HG03139 (cell line): Measurements from ENCODE around the gene CPEB2.
"Not testable (repeated sequence)": the region's sequence is repeated elsewhere in the genome, so short reads cannot be mapped to it uniquely, and the experiment has no call there.

ENCODE experiments used
- ATAC-seq: cut with Tn5 transposase; IDR thresholded peaks from one replicate; pipeline ENCODE4 v1.9.1; 2021; ENCODE audit not compliant: unreplicated experiment

CPEB2 gene

DNA sequence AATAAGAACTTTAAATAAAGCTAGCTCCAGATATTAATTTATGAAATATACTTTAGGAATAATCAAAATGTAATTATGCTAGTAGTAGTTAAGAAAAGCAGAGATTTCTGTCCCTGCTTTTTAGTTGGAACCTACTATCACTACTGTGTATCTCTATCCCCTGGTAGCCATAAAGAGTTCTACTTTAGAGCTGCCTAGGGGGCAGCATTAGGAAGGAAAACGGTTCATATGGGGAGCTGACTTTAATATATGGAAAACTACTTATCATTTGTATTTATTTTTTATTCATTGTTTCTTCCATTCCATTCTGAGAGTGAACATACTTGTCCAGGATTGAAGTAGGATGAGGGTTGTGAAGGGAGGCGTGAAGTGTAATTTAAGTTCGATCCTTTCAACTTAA lies 40.9 kb downstream of the CPEB2 start:
- ATAC-seq = no peak

DNA sequence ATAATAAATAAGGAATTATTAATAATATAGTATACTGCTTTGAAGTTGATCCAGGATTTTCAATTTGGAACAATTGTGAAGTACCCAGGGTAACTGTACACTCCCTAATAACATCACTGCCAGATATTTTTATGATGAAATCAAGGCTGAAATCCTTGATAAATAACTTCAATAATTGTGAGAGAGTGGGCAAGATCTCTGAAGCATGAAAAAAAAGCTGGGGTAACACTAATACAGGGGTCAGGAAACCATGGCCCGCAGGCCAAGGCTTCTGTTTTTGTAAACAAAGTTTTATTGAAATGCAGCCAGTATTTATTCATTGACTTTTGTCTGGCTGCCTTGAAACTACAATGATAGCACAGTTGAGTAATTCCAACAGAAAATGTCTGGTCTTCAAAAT lies 41.6 kb downstream of the CPEB2 start:
- ATAC-seq = no peak

DNA sequence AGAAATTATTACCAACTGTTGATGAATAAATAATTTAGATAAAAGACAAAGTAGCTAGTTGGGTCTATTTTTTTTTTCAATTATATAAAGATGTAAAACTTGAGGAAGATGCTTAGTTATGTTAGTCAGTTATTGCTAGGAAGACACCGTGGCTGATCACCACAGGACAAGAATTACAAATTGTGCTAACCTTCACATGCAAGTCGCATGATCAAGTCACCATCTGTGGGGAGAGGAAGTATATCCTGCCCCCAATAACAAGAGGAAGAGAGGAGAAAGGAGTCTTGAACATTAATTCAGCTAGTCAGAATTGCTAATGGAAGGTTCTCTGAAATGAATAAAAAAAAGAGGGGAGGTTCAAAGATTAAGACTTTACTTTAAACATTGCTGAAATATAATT lies 52.3 kb downstream of the CPEB2 start:
- ATAC-seq = no peak

DNA sequence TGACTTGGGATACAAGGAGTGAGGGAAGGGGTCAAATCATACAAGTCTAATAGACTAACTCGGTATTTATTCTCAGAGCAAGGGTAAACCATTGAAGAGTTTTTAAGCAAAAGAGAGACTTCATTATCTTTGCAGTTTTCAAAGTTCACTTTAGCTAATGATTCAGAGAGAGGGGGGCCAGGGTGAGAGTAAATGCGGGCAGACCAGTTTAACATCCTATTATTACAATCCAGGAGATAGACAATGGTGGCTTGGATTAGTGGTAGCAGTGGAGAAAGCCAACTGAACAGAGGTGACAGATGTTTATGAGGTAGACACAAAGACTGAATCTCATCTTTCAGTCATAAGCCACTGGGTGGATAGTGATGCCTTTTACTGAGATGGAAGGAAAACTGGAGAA lies 57.9 kb downstream of the CPEB2 start:
- ATAC-seq = no peak

DNA sequence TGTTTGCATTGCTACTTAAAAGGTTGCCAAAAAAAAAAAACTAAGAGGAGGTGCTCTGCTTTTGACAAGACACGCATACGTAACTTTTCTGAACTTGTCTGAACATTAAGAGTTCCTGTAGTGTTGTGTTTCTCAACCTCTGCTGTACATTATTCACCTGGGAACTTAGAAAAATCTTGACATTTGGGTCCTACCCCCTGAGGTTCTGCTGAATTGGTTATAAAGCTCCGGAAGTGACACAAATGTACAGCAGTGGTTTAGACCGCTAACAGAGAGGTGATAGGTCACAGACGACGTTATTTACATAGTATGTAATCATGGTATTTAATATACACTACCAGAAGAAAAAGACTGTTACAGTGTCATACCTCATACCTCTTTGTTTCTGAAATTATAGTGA lies 61.1 kb downstream of the CPEB2 start:
- no peak for ATAC-seq

DNA sequence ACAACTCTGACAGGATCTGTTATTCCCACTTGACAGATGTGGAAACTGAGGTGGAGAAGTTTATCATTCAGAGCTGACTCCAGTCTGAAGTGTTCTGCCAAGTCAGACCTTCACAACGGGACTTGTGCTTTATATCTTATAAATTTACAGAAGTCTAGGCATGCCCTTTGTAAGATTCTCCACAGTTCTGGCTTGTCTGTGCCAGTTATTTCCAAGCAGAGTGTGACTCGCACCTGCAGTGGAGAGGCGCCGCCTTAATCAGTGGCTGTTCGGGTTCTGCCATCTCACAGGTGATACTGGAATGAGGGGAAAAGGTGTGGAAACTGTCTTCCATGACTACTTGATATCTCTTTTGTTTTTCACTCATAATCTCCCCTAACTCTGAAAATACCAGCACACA lies 63.2 kb downstream of the CPEB2 start:
- no peak for ATAC-seq

DNA sequence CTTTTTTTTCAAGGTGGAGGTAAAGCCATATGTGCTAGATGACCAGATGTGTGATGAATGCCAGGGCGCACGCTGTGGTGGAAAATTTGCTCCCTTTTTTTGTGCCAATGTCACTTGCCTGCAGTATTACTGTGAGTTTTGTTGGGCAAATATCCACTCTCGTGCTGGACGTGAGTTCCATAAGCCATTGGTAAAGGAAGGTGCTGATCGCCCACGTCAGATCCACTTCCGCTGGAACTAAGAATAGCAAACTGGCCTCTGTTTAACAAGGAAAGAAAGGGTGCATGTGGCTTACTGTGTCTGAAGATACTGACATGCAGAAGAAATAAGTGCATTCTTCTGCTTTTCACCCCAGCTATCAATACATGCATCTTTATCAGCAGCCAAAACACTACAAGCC lies 63.9 kb downstream of the CPEB2 start:
- ATAC-seq = no peak

DNA sequence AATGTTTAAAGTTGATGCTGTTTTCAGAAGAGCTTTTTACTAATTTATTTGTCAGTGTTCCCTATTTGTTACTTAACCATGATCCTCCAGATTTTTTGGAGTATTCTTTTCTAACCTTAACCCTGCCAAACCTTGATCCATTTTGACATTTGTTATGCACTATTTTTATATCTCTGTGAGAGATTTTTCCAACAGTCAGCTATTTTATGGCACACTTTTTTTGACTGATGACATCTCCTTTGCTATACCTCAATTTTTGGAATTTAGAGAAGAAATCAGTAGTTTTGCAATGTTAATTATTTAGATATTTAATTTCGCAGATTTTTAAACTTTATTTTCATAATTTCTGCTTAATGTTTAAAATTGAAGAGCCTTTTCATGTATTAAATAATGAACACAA lies 66.0 kb downstream of the CPEB2 start:
- no peak for ATAC-seq

DNA sequence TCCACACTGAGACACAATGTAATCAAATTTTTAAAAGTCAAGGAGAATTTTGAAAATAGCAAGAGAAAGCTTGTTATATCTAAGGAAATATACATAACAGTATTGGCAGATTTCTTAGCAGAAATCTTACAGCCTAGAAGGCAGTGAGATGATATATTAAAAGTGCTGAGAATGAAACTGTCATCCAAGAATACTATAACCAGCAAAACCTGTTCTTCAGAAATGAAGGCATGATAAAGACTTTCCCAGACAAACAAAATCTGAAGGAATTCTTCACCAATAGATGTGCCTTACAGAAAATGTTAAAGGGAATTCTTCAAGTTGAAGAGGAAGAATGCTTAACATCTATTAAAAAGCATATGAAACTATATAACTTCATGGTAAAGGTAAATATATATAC lies 73.6 kb downstream of the CPEB2 start:
- no peak for ATAC-seq

DNA sequence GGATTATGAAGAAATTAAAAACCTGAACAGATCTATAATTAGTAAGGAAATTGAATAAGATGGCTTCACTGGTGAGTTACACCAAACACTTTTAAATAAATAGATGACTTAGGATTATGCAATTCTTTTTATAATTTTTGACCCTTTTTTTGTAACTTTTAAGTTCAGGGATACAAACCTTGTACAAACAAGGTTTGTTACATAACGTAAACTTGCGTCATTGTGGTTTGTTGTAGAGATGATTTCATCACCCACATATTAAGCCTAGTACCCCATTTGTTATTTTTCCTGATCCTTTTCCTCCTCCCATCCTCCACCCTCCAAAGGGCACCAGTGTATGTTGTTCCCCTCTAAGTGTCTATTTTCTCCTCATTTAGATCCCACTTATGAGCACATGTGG lies 75.7 kb downstream of the CPEB2 start:
- no peak for ATAC-seq

DNA sequence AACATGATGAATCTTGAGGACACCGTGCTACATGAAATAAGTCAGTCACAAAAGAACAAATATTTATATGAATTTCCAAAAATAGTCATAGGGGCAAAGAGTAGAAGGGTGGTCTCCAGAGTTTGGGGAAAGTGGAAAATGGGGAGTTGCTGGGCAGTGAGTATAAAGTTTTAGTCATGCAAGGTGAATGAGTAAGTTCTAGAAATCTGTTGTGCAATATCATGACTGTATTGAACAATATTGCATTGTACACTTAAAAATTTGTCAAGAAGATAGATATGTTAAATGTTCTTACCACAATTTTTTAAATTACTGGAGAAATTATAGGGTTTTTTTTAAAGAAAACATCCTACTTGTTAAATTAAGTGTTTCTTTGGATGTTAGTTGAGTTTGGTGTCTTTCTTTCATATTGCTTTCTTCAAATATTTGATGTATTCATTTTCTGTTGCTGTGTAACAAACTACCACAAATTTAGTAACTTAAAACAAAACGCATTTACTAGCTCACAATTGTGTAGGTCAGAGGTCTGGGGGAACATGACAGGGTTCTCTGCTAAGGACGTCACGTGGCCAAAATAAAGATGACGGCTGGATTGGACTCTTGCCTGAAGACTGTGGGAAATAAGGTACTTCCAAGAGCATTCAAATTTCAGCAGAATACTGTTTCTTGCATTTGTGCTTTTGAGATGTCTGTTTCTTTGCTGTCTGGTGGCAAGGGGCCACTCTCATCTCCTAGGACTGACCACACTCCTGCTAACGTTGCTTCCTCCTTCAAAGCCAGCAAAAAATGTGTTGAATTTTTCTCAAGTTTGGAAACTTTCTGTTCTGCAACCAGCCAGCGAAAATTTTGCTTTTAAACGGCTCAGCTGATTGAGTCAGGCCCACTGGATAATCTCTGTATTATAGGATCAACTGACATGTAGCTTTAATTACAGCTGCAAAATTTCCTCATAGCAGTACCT lies 76.7 kb downstream of the CPEB2 start:
- ATAC-seq = no peak

DNA sequence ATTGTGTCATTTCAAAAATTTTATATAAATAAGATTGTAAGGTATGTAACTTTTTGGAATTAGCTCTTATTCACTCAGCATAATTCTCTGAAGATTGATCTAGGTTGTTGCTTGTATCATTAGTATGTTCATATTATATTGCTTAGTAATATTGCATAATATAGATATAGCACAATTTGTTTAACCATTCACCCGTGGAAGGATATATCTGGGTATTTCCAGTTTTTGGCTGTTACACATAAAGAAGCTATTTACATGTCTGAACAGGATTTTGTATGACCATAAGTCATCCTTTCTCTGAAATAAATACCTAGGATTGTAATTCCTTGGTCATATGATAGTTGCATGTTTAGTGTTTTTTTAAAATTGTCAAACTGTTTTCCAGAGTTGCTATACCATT lies 82.5 kb downstream of the CPEB2 start:
- no peak for ATAC-seq

DNA sequence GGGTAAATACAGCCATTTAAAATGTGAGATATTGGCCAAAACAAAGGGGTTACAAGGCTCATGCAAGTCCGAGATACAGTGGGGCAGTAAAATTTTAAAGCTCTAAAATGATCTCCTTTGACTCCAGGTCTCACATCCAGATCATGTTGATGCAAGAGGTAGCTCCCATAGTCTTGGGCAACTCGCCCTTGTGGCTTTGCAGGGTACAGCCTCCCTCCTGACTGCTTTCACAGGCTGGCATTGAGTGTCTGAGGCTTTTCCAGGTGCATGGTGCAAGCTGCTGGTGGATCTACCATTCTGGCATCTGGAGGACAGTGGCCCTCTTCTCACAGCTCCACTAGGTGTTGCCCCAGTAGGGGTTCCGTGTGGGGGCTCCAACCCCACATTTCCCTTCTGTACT lies 83.5 kb downstream of the CPEB2 start:
- not testable (repeated sequence) for ATAC-seq

DNA sequence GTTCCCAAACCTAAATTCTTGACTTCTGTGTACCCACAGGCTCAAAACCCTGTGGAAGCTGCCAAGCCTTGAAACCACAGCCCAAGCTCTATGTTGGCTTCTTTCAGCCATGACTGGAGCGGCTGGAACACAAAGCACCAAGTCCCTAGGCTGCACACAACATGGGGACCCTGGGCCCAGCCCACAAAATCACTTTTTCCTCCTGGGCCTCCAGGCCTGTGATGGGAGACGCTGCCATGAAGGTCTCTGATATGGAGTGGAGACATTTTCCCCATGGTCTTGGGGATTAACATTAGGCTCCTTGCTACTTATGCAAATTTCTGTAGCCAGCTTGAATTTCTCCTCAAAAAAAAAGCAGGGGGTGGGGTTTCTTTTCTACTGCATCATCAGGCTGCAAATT lies 84.0 kb downstream of the CPEB2 start:
- not testable (repeated sequence) for ATAC-seq

DNA sequence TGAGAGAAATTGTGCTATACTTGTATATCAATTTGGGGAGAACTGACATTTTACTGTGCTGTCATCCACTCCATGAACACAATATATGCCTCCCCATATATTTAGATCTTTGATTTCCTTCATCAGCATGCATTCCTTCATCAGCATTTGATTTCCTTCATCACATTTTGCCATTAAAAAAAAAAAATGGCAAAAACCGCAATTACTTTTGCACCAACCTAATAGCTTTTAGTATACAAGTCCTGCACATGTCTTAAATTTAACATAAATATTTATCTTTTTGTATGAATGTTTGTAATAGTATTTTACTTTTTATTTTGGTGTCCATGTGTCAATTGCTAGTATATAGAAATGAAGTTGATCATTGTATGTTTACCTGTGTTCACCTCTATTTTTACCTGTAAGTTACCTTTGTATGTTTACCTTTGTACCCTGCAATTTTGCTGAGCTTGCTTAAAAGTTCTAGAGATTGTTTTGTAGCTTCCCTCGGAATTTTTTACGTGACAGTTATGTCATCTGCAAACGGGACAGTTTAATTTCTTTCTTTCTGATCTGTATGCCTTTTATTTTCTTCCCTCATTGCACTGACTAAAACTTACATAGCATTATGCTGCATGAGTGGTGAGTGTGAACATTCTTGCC lies 86.2 kb downstream of the CPEB2 start:
- no peak for ATAC-seq

DNA sequence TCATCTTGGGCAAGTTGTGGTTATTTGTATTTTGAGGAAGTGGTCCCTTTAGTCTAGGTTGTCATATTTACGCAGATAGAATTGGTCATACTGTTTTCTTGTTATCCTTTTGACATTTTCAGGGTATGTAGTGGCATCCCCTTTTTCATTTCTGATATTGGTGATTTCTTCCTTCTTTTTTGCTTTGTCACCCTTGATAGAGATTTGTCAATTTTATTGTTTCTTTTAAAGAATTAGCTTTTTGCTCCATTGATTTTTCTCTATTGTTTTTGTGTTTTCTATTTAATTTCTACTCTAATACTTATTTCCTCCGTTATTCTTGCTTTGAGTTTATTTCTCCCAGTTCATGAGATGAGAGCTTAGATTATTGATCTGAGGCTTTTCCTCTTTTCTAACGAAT lies 87.7 kb downstream of the CPEB2 start:
- ATAC-seq = no peak

DNA sequence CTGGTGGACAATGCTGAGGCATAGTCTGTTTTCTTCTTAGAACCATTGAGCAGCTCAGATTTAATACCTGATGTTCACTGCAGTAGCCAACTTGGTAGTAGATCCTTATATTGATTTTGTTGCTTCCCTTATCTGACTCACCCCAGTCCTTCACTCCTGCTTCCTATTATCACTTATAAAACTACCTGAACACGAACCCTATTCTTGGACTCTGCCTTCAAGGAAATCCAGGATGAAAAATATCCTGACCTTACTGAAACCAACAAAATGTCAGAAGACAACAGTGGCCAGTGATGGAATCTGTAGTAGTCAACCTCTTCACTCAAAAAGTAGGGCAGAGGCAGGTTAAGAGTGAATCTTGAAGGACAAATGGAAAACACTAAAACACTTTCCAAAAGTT lies 98.1 kb downstream of the CPEB2 start:
- no peak for ATAC-seq

DNA sequence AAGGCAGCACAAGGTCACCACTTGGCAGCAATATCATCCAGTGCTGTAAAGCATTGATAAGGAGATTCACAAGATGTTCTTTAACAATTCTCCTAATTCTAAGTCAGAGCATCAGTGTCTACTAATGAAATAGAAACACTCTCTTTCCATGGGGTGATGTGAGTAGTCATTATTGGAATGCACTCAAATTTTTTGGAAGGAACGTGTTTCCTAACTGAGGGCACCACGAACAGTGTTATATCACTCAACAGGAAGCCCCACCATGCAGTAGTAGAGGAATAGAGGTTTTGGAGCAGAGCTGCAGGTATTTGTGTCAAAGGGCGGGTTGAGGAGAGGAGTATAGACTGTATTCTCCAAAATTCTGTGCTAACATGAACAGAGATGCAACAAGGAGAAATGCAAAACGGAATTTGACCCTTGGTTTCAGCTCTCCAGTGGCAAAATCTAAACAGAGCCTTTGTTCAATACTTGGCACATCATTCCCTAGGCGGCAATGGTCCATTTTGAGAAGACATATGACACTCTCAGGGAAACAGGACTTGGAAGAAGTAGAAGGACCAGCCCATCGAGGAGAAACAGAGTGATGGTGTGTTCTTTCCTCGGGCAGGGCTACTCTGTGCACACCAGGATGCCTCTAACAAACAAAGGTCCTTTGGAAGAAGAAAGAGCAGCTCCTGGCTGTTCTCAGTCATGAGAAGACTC lies 98.9 kb downstream of the CPEB2 start:
- no peak for ATAC-seq

DNA sequence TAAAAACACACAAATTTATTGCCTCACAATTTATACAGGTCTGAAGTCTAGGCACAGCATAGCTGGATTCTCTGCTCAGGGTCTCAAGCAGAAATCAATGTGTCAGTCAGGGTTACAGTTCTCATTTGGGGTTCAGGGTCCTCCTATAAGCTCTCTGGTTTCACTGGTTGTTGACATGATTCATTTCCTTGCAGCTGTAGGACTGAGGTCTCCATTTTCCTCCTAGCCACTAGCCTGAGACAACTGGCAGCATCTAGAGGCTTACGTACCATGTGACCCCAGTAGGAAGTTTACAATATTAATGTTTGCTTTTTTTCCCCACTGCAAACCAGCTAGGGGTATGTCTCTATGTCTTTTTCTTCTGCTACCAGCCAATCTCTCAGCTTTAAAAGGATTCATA lies 102.5 kb downstream of the CPEB2 start:
- ATAC-seq = no peak

DNA sequence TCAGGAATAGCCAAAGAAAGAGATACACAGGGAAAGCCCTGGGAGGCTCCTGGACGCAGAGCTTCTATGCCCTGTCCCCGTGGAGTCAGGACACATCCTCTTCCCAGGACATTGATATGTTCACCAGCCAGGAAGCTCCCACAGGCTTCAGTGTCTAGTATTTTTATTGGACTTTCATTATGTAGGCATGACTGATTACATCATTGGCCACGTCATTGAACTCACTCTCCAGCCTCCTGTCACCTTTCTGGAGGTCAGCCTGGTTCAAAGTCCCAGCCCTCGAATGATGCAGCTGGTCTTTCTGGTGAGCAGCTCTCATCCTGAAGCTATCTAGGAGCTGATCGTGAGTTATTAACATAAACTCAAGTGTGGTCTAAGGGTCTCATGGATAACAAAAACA lies 104.1 kb downstream of the CPEB2 start:
- ATAC-seq = no peak

DNA sequence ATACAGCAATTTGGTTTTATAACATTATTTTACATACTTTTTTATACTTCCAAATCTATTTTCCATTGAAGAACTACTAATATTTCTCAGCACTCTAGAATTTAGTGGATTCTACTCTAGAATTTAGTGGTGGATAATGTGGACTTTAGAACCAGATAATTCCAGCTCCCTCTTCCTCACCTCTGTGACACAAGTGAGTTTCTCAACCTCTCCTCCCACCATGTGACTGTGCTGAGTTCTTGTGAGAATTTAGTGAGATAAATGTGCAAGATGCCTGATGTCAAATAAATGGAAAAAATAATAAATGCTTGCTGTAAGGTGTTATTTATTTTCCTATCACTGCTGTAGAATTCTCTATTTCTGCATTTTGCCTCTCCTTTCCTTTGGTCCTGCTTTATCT lies 107.3 kb downstream of the CPEB2 start:
- no peak for ATAC-seq

DNA sequence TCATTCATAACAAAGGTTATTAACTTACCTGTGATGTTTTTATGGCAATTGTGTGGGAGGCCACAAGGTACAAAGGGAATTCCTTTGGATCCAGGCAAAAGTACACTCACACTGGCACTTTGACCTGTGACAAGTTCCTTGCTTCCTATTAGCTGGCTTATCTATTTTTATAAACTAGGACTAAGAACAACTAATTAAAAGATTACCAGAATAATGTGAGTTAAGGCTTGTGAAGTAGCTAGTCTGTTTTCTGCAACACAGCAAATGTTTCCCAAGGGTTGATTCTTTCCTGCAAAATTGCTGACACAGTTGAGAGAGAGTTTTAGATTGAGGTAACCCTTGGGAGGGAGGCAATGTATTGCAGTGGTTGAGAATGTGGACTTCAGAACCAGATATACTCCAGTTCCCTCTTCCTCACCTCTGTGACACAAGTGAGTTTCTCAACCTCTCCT lies 107.9 kb downstream of the CPEB2 start:
- no peak for ATAC-seq
